Stimulated activated CD8-positive, alpha-beta memory T cell treated with anti-CD3 and anti-CD28 coated beads, Interleukin-12 subunit alpha, Interleukin-12 subunit beta, amount 100 ng/mL, for 24 hours (primary cell): ENCODE measurements around the gene IL21R.

Source experiments
- DNase-seq: peaks from one replicate; pipeline ENCODE4 v3.0.0-alpha.2; 2020; ENCODE audit errors: extremely low read depth

Gene IL21R

DNA sequence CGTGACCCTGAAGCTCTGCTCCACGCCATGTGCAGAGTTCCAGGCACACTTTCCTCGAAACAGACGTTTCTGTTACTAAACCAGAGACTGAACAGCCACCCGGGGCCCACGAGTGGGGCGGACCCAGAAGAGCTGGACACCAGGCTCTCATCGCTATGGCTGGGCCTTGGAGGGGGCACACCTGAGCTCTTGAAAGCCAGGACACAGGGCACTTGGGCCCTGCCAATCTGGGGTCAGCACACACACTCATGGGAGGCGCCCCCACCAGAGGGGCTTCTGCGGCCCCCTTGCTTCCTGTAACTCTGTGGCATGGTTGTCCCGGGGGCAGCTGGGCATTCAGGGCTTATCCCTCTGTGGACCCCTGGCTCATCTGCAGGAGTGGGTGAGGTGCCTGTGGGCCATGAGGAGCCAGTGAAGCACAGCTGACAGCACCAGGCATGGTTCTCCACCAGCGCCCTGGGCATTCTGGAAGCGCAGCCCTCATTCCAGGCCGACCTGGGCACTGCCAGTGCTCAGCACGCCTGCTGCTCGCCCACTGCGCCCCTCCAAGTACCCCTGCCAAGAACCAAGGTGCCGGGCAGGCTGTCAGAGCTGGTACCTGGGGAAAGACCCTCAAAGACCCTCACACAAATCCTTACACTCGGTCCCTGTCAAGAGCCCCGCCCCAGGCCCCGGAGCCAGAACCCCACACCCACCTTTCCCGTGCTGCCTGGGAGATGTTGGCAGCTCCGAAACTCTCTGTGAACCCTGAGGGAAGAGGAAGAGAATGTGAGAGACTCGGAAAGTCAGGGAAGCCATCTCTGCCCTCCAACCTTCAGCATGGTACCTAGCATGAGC, 61.1 kb downstream of the IL21R start:
- no peak for DNase-seq

DNA sequence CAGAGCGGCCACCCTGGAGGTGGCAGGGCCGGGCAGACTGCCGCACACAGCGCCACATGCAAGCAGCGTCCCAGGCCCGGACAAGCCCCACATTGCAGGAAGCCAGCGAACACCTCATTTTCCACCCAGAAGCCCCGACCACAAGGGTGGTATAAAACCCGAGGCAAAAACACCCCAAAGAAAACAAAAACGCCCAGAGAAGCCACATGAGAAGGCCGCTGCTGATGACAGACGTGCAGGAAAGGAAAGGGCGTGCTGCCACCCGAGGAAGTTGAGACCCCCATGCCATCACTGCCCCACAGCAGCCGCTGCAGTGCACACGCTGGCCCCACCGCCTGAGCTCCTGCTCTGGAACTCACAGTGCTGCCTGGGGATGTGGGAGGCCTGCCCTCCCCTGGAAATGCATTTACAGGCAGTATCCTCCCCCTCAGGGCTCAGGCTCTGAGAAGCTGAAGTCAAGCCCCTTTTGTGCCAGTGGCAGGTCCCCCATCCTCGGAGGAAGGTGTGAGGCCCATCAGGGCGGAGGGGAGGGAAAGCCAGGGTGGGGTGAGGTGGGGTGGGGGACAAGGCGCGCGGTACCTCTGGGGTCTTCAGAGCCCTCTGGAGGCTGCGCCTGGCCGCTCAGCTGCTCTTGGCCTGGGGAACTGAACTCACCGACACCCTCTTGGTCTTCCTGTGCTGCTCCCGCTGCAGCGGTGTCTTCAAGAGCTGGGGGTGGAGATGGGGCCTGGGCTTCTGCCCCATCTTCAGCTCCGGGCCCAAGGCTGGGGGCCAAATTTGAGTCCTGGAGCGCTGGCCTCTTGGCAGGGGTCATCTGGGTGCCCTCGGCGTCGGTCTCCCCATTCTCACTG, 62.0 kb downstream of the IL21R start:
- no peak for DNase-seq

DNA sequence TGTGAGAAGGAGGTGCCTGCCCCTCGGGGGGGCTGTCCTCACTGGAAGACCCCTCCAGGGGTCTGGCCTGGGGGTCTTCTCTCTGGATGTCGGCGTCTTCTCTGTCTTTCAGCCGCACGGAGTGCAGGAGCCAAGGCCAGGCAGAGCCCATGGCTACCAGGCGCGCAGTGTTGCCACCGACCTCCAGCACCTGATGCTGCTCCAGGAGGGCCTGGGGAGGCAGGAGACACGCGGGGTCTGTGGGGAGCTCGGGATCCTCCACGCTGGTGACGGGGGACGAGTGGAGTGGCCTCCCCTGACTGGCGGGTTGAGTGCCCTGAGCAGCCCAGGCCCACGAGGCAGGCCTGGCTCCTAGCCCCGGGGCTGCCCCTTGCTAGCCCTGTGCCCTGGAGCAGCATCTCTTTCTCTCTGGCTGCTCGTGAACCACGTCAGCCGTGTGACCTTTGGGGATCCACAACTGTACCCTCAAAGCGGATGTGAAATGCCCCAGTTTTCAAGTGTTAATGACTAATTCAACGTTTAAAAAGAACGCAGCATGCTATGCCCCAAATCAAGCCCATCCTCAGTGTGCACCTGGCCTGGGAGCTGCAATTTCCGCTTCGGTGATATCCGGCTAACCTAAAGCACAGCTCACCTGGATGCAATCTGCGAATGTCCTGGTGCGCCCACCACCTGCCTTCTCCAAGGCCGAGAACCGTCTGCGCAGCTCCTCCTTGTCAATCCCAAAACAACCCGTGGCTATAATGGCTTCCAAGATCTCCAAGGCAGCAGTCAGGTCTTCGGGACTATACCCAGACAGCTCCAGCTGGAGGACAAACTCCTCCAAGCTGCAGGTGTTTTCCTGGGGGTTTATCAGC, 62.9 kb downstream of the IL21R start:
- no peak for DNase-seq

DNA sequence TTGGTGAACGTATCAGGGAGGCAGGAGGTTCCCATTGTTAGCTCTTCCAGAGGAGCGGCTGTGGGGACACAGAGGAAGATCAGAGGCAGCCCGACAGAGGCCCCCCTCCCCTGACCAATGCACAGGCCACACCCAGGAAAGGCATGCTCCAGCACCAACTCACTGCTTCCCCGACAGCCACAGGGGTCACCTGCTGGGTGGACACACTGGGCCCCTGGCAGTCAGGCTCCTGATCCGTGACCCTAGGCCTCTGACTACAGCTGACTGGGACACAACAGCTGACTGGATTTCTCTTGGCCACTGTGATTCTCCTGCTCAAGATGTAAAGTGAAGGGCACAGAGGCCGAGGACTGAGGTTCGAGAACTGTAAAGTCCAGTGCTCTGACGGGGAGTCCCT, 63.5 kb downstream of the IL21R start:
- DNase-seq = no peak

DNA sequence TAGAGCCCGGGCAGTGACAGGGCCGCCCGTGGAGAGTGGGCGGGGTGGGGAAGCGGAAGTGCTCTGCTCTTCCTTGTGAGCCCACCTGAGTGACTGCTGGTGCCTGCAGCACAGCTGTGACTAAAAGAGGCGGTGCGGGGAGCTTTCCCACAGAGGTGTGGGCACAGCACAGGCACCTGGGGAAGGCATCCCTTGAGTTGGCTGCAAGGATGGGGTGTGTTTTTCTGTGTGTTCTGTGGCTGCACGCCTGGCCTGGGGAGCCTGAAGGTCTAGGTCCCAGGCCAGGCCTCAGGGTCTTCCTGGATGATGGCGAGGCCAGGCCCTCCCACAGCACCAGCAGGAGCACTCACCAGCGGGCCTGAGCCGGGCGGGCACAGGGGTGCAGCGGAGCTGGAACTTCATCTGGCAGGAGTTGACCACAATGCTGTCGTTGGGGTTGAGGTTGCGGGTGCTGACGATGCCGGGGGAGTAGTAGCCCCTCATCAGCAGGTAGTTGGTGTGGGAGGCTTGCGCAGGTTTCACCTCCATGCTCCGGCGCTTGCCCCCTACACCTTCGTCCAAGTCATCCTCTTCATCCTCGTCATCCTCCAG, 67.1 kb downstream of the IL21R start:
- DNase-seq = no peak

DNA sequence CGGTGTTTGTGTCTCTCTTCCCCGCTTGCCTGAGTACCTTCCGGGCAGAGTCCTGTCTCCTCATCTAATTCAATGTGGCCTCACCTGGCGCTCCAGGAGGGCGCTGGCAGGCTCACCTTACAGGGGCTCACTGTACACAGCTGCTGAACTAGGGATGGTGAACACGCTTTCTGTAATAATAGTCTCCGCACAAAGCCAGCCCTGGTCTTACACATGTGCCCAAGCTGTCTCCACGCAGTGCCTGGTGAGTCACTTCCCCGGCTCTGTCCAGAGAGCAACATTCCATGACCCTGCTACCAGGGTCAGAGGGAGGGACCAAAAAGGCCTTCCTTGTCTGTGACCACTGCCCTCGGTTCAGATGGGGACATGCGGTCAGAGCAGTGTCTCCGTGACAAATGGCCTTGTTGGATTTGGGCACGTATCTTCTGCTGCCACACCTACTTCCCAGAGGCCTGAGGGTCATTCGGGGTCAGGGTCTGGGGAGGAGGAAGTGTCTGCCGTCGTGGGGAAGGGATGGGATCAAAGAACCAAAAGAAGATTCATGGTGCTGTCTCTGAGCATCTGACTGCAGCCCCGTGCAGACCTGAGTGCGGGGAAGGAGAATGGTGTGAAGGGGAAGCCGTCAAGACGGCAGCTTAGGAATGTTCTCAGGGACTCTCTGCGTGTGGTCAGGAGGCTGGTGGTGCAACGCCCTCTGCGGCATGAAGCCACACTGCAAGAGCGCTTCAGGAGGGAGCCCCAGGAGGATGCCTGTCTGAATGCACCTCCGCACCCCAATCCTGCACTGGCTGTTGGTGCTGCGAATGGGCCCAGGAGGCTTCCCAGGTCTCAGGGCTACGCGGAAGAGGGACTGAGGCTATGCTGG, 68.8 kb downstream of the IL21R start:
- no peak for DNase-seq

DNA sequence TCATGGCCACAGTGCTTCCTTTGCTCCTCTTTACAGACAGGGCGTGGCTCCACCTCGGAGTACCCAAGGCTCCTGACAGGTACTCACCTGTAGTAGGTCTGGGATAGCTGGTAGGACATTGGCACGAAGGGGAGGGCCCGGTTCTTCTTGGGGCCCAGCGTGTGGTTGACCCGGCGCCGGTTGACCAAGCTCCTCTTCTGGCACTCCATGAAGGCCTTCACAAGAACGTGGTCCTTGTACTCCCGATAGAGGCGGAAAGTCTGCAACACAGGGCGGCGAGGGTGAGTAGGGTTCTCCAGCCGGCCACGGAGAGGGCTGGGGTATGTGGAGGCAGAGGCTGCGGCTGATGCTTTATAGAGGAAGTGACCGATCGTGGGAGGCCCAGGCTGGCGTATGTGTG, 69.7 kb downstream of the IL21R start:
- DNase-seq = no peak

DNA sequence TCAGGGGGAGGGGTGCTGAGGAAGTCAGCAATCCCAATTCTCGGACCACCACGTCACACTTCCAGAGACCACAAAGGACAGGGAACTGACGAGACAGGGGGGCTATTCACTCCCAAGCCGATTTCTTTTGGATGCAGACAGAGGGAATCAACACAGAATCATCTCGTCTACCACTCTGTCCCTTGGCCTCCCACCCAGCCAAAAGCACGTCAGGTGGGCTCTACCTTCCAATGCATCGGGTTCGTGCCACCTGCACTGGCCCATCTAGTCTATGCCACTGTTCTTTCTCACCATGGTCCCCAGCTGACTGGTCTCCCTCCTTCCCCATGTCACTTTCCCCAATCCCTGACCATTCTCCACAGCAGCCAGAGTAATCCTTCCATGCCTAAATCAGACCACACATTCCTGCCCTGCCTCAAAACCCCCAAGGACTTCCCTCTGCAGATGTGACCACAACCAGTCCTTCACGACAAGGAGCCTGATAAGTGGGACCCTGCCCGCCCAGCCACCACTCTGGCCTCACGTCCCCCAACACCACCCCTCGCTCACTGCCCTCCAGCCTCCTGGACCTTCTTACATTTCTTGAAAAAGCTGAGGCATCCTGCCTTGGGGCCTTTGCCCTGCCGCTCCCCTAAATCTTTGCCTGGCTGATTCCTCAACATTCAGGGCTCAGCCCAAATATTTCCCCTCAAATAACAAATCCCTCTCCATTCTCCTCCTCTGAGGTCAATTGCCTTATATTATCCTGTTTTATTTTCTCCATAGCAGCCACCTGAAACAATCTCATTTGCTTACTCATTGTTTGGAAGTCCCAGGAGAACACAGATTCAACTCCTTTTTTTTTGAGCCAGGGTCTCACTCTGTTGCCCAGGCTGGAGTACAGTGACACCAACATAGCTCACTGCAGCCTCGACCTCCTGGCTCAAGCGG, 70.4 kb downstream of the IL21R start:
- no peak for DNase-seq

DNA sequence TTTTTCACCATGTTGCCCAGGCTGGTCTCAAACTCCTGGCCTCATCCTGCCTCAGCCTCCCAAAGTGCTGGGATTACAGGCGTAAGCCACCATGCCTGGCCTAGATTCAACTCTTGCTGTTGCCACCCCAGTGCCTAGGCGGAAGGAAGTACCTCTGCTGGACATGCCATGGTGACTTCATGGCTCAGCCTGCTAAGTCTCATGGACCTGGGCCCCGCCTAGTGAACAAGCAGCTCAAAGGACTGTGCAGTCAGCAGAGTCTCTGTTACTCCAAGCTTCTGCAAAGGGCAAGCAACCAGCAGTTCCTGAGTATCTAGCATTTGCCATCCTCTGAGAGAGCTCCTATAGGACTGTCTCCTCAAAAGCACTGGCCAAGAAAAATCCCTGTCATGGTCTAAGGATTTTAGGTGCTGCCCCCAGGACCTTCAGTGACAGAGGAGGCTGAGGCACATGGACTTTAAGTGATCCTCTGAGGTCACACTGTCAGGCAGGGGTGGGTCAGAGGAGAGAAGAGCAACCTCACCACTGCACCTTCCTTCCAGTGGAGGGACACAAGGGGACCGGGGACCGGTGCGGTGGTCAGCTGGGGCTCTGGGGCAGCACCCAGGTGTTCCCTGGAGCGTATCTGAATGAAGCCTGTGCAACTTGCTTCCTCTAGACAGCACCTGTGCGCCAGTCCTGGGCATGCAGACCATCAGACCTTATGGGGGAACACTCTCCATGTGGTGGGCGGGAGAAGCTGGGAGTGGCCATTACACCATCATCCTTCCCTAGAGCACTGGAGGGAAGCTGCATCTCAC, 71.3 kb downstream of the IL21R start:
- DNase-seq = no peak

DNA sequence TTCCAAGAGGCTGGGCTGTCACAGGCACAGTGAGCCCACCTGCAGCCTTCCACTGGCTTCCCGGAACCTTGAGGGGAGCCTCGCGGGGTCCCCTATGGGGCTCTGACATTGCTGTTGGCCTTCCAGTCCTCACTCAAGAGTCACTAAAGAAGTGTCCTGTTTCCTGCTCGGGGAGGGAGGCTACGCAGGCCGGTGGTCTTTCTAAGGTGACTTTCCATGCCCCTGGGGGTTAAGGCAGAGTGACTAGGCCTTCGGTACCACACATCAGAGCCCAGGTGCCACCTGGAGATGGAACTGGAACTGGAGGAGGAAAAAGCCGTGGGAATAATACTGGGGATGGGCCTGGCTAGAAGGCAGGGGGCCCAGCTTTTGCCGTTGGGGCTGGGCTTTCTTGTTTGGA, 72.1 kb downstream of the IL21R start:
- no peak for DNase-seq

DNA sequence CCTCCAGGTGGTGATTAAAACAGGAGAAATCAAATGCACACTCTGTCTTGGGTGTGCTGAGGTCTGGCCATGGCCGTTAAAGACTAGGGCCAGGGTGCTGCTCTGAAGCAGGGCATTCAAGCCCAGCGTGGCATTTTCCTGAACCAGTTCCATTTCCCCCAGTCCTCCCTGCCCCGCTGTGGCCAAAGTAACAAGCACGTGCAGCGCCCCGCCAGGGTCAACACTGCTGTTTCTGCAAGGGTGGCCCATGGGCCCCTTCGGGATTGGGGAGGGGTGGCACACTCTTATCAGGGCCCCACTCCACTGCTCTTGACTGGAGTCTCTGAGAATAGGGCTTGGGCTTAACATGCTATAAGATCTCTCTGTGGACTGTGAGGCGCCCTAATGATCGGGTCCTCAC, 72.9 kb downstream of the IL21R start:
- no peak for DNase-seq

DNA sequence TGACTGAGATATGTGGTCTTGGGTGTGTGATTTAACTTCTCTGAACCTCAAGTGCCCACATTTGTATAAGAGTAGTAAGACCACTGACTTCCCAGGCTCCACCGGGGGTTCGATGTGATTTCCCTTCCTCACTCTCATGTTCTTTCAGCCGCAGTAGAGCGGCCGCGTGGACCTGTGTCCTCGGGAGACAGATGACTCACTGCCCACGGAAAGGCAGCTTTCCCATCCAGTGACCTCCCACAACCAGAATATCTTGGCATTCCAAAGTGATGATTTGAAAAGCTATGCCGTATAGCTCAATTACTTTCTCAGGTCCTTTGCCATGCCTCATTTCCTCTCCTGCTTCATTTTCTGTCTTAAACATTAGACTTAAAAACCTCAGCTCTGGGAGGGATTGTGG, 73.6 kb downstream of the IL21R start:
- DNase-seq = no peak

DNA sequence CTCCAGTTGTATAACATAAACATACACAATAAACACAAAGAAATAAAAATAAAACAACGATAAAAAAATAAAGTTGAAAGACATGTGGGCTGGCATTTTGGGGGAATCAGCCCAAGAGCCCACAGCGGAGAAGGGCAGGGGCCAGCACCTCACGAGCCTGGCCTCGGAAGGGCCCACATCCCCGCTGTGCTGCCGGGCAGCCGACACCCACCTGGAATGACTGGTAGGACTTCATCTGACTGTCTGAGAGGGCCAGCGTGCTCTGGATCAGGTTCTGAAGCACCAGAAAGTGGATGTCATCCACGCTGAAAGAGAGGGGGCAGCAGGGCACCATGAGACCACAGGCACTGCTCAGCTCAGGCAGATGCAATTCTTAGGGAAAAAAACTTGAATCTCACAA, 74.3 kb downstream of the IL21R start:
- DNase-seq = no peak

DNA sequence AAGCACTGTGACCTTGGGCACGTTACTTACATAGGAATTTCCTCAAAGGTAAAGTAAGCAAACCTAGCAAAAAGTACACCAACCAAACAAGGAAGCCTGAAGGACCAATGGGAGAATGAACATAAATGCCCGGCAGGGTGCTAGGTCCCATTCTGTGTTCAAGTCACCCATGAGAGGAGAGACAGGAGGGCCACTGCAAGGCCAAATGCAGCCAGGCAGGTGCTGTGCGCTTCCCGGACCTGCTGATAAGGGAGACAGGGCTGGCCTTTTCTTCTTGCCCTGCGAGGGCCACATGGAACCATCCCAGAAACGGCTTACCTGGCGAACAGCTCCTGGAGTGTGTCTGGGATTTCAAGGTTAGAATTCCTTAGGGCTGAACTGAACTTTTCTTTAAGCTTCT, 78.8 kb downstream of the IL21R start:
- no peak for DNase-seq

DNA sequence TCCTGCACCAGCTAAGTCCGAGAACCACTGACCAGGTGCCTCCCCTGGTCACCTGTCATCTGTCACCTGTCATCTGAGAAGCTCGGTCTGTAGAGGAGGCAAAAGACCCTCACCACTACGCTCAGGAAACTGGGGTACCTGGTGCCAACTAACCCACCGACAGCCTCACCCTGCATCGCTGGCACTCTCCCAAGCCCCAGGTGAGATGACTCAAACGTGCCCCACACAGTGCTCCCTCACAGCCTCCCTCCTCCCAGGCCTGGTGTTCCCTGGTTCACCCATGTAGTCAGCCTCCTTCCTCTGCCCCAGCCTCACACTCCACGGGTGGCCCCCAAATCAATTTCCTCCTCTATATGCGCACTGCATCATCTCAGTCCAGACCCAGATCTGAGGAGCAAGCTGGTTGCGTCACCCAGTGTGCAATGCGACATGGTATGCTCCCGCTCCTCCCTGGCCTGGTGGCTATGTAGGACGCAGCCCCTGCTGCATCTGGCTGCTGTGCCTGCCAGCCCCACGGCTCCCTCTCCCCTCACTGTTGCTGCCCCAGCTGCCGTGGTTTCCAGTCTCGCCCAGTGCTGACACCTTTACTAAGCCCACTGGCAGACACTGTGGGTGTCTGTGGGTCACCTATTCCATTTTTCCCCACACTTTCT, 79.4 kb downstream of the IL21R start:
- no peak for DNase-seq

DNA sequence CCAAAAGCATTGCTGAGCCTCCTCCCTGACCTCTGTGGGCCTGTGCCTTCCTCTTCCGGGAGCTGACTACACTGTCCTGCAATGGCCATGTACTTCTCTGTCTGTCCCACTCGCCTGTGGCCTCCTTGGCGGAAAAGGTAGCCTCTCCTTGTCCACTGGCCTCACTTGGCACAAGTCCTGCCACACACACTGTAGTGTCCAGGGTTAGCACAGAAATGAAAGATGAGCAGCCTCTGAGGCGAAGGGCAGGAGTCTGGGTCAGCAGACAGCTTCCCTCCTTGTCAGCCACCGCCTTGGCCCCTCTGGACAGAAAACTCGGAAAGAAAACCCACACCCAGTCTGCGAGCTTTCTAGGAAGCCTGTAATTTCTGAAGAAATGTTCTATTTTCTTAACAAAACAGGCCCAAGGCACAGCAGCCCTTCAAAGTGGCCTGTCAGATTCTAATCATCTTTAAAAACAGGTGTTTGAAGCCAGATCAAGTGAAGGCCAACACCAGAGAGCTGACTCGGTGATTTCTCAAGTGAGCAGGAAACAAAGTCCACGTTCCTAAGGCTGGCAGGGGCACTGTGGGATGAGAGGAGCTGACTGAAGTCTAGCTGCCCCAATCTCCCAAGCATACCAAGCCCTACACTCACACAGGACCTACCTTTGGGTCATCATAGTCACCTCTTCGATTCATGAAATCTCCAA, 80.6 kb downstream of the IL21R start:
- no peak for DNase-seq

DNA sequence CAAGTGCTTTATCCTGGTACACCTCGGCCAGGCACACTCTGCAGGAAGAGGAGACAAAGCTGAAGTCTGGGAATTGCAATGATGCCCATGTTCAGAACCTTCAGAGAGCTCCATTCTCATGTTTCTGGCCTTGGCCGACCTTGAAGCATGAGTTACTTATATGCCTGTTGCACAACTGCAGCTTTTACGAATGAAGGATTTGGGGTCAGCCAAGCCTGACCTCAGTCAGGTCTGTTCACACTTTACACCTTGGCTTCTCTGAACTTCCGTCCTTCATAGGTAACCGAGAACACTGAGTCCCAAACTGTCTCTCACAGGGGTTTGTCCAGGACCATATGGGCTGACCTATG, 81.1 kb downstream of the IL21R start:
- no peak for DNase-seq

DNA sequence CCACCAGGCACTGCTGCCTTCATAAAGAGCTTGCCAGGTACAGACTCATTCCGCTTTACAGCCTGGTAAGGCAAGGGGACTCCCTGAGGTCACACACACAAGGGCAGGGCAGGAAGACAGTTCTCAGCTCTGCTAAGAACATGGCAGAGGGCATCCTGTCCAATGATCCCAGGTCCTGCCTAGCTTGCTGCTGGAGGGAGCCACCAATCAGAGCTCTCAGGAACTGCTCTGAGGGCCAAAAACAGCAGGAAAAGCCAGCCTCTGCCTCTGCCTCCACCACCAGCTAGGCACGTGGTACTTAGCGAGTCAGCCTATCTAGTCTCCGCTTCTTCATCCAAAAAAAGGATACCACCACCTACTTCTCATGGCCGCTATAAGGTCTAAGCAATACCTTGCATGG, 81.7 kb downstream of the IL21R start:
- DNase-seq = no peak
